HG03442 (cell line): ENCODE measurements around the gene GOLM1.
"Not testable (repeated sequence)": the region's sequence is repeated elsewhere in the genome, so short reads cannot be mapped to it uniquely, and the experiment has no call there.

Experiments
- ATAC-seq: cut with Tn5 transposase; IDR thresholded peaks from one replicate; pipeline ENCODE4 v1.9.1; 2021; ENCODE audit warnings: mild to moderate bottlenecking, moderate library complexity; ENCODE audit not compliant: unreplicated experiment

GOLM1 gene

GRCh38 chr9:86091477-86091876 is 7.9 kb downstream of the GOLM1 start:
- ATAC-seq, result no peak

GRCh38 chr9:86082870-86083269 is 16.5 kb downstream of the GOLM1 start:
- no peak for ATAC-seq

- no peak for ATAC-seq
These were observed 19.4 kb downstream of the GOLM1 start for GRCh38 chr9:86079865-86080469.

- no peak for ATAC-seq
These were observed 19.9 kb downstream of the GOLM1 start for GRCh38 chr9:86079421-86079831.

- ATAC-seq, result no peak
These were observed 20.6 kb downstream of the GOLM1 start for GRCh38 chr9:86078731-86079130.

- ATAC-seq, result no peak
These were observed 22.1 kb downstream of the GOLM1 start for GRCh38 chr9:86077276-86077675.

- ATAC-seq, result no peak
These were observed 23.9 kb downstream of the GOLM1 start for GRCh38 chr9:86075132-86076109.

- no peak for ATAC-seq
These were observed 25.5 kb downstream of the GOLM1 start for GRCh38 chr9:86073839-86074238.

- no peak for ATAC-seq
These were observed 26.9 kb downstream of the GOLM1 start for GRCh38 chr9:86072394-86072877.

GRCh38 chr9:86069206-86069869 is 30.0 kb downstream of the GOLM1 start:
- no peak for ATAC-seq

GRCh38 chr9:86064220-86064619 is 35.1 kb downstream of the GOLM1 start:
- no peak for ATAC-seq

GRCh38 chr9:86062845-86063693 is 36.3 kb downstream of the GOLM1 start:
- ATAC-seq, result no peak

GRCh38 chr9:86061972-86062739 is 37.2 kb downstream of the GOLM1 start:
- ATAC-seq, result no peak

- no peak for ATAC-seq
These were observed 41.9 kb downstream of the GOLM1 start for GRCh38 chr9:86057491-86057890.

GRCh38 chr9:86054695-86055094 is 44.7 kb downstream of the GOLM1 start:
- ATAC-seq, result no peak

- ATAC-seq, result no peak
These were observed 46.5 kb downstream of the GOLM1 start for GRCh38 chr9:86052556-86053468.

- ATAC-seq, result not testable (repeated sequence)
These were observed 51.2 kb downstream of the GOLM1 start for GRCh38 chr9:86048018-86048742.

- no peak for ATAC-seq
These were observed 52.0 kb downstream of the GOLM1 start for GRCh38 chr9:86047361-86047760.
